Mesenchymal stem cell (in vitro differentiated cells and primary cell): ENCODE data around the gene CHN2.

Experiments used
- DNase-seq: peaks from one replicate; pipeline ENCODE4 v3.0.0-alpha.2; 2013
- H2AFZ ChIP-seq: one replicate; pipeline ENCODE4 v1.6.1; 2013; ENCODE audit warnings: low read depth, mild to moderate bottlenecking, control low read depth, inconsistent platforms, low read length, moderate library complexity
- H2AK5ac ChIP-seq: 2 replicates; pipeline ENCODE4 v1.6.1; 2013; ENCODE audit warnings: low read length, moderate library complexity, mild to moderate bottlenecking, inconsistent platforms; ENCODE audit not compliant: severe bottlenecking
- H2BK120ac ChIP-seq: one replicate; pipeline ENCODE4 v1.6.1; 2013; ENCODE audit warnings: low read depth, mild to moderate bottlenecking, inconsistent platforms, low read length, moderate library complexity
- H2BK12ac ChIP-seq, 2 experiments: one replicate each; pipeline ENCODE4 v1.6.1; 2013; ENCODE audit warnings: inconsistent platforms in 2 of 2, low read length in 2 of 2, mild to moderate bottlenecking in 2 of 2, moderate library complexity in 2 of 2, control low read depth in 1 of 2
- H2BK15ac ChIP-seq: one replicate; pipeline ENCODE4 v1.6.1; 2013; ENCODE audit warnings: mild to moderate bottlenecking, low read depth, inconsistent platforms; ENCODE audit not compliant: poor library complexity, severe bottlenecking
- H2BK5ac ChIP-seq: 2 replicates; pipeline ENCODE4 v1.6.1; 2013; ENCODE audit warnings: low read depth, mild to moderate bottlenecking, low read length, control low read depth, inconsistent platforms; ENCODE audit not compliant: poor library complexity, severe bottlenecking
- H3K14ac ChIP-seq, 2 experiments: one replicate each; pipeline ENCODE4 v1.6.1; 2013; ENCODE audit warnings: inconsistent platforms in 2 of 2, low read length in 2 of 2, control low read depth in 1 of 2, mild to moderate bottlenecking in 1 of 2, moderate library complexity in 1 of 2
- H3K18ac ChIP-seq, 2 experiments: one replicate each; pipeline ENCODE4 v1.6.1; 2013; ENCODE audit warnings: inconsistent platforms in 2 of 2, low read length in 2 of 2, control low read depth in 1 of 2, low read depth in 1 of 2, mild to moderate bottlenecking in 1 of 2
- H3K23ac ChIP-seq, 2 experiments: one replicate each; pipeline ENCODE4 v1.6.1; 2013; ENCODE audit warnings: inconsistent platforms in 2 of 2, low read length in 2 of 2, mild to moderate bottlenecking in 2 of 2, moderate library complexity in 2 of 2, control low read depth in 1 of 2
- H3K27ac ChIP-seq: 2 replicates; pipeline ENCODE4 v1.5.1; 2013; ENCODE audit warnings: mild to moderate bottlenecking, moderate library complexity, low read length, control low read depth, inconsistent platforms; ENCODE audit not compliant: poor library complexity, severe bottlenecking
- H3K27me3 ChIP-seq, 2 experiments: 2 replicates each; pipeline versions ENCODE4 v1.6.1 to v1.7.0; 2013; ENCODE audit warnings: low read length in 2 of 2, mild to moderate bottlenecking in 2 of 2, moderate library complexity in 2 of 2, control low read depth in 1 of 2, inconsistent platforms in 1 of 2; ENCODE audit not compliant: control insufficient read depth in 1 of 2, insufficient read depth in 1 of 2
- H3K36me3 ChIP-seq, 2 experiments: 2 replicates each; pipeline versions ENCODE4 v1.6.1 to v1.7.0; 2013; ENCODE audit warnings: low read length in 2 of 2, control low read depth in 1 of 2, inconsistent platforms in 1 of 2, low read depth in 1 of 2, mild to moderate bottlenecking in 1 of 2; ENCODE audit not compliant: insufficient read depth in 2 of 2, control insufficient read depth in 1 of 2
- H3K4ac ChIP-seq, 2 experiments: one replicate each; pipeline ENCODE4 v1.6.1; 2013; ENCODE audit warnings: inconsistent platforms in 2 of 2, low read length in 2 of 2, mild to moderate bottlenecking in 2 of 2, moderate library complexity in 2 of 2, control low read depth in 1 of 2, low read depth in 1 of 2
- H3K4me1 ChIP-seq: 2 replicates; pipeline ENCODE4 v1.6.1; 2013; ENCODE audit warnings: low read depth, low read length, control low read depth; ENCODE audit not compliant: control insufficient read depth, insufficient read depth
- H3K4me2 ChIP-seq: 2 replicates; pipeline ENCODE4 v1.6.1; 2013; ENCODE audit warnings: low read length, mild to moderate bottlenecking, inconsistent platforms; ENCODE audit not compliant: poor library complexity, severe bottlenecking
- H3K4me3 ChIP-seq, 2 experiments: 2 replicates each; pipeline versions ENCODE4 v1.5.1 to v1.7.0; 2013; ENCODE audit warnings: low read length in 2 of 2, mild to moderate bottlenecking in 2 of 2, control low read depth in 1 of 2, low read depth in 1 of 2; ENCODE audit not compliant: insufficient read depth in 1 of 2
- H3K79me1 ChIP-seq: replicated peaks from 2 replicates; pipeline ENCODE4 v1.6.1; 2013; ENCODE audit warnings: mild to moderate bottlenecking, control low read depth, low read length, inconsistent platforms; ENCODE audit not compliant: poor library complexity, severe bottlenecking
- H3K9ac ChIP-seq: 2 replicates; pipeline ENCODE4 v1.7.0; 2013; ENCODE audit warnings: mild to moderate bottlenecking, low read length, moderate library complexity
- H3K9me3 ChIP-seq: 2 replicates; pipeline ENCODE4 v1.7.0; 2013; ENCODE audit warnings: mild to moderate bottlenecking, low read length; ENCODE audit not compliant: control insufficient read depth
- H4K8ac ChIP-seq: one replicate; pipeline ENCODE4 v1.6.1; 2013; ENCODE audit warnings: inconsistent platforms, mild to moderate bottlenecking, low read length, moderate library complexity
- H4K91ac ChIP-seq: one replicate; pipeline ENCODE4 v1.6.1; 2013; ENCODE audit warnings: mild to moderate bottlenecking, low read length, inconsistent platforms
- WGBS: methylation state at CpG from one replicate; pipeline ENCODE4 v1.1.7; 2013; ENCODE audit warnings: mixed read lengths; 5-methylcytosine and 5-hydroxymethylcytosine counted together

CHN2 gene

DNA sequence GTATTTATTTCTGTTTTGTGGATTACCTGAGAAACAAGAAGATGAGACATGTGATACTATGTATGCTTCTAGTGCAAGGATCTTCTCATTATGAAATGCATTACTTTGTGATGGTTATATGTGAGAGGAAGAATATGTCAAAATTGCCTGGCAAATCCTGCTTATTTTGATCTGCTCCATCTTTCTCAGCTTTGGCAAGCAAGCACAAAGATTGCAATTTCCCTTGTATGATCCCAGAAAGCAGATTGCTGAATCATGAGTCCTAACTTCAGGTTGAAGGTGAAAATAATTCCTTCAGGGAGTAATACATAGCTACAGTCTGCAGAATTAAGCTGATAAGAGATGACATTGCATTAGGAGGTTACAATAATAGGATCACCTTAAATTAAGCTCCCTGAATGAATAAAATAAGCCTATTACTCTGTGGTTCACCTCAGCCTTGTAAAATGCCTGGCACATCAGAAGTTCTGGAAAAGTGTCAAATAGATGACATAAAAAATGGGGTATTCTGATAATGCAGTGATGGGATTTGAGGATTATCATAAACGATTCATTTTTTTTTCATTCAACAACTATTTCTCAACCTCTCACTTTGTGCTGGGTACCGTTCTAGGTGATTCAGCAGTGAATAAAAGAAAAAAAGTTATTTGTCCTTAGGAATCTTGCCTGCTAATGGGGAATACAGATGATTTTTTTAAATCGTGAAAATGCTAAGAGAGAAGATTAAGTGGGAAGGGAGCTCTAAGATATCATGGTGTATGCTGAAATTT lies 120.7 kb downstream of the CHN2 start:
- 83% methylated on average over 2 of the region's 3 CpGs for WGBS
- Histone ChIP-seq H3K4me2 (no peak overlapping the region), H2BK15ac (no peak overlapping the region), H4K8ac (no peak overlapping the region), H3K36me3 (no peaks in the 10 kb centered on the region), H3K9me3 (no peaks in the 10 kb centered on the region), H3K9ac (no peak overlapping the region), H3K14ac (no peak overlapping the region), H3K23ac (no peak overlapping the region), H2AFZ (no peak overlapping the region), H3K27ac (no peak overlapping the region), H2AK5ac (no peak overlapping the region), H3K4me3 (no peak overlapping the region), H3K79me1 (no peaks in the 10 kb centered on the region), H3K27me3 (peaks cover 21 to 45% of the 10 kb centered on the region in 2 experiments), H2BK5ac (no peak overlapping the region), H4K91ac (no peak overlapping the region), H2BK12ac (no peak overlapping the region), H3K18ac (no peak overlapping the region), H3K4me1 (no peaks in the 10 kb centered on the region), H2BK120ac (no peak overlapping the region), H3K4ac (no peak overlapping the region)
- DNase-seq, result no peak

DNA sequence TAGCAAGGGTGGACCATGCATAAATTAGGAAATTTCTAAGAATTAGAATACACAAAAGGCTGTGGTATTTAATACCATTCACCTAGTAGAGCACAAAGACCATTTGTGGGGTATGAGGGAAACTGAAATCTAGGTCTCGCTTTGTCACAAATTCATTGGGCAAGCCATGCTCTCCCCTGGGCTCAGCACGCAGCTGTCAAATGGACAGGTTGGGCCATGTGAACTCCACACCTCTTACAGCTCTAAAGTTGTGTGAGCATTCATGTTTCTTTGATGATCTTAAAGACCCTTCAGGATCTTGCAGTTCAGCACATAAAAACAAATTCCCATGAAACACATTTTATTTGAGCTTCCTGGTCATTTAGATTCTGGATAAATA lies 121.3 kb downstream of the CHN2 start:
- H3K79me1 ChIP-seq, result no peaks in the 10 kb centered on the region
- H3K4me3 ChIP-seq, result no peak overlapping the region
- H3K4ac ChIP-seq, result no peak overlapping the region
- no peak for DNase-seq
- H2BK5ac ChIP-seq, result no peak overlapping the region
- H3K23ac ChIP-seq, result no peak overlapping the region
- H3K4me2 ChIP-seq, result no peak overlapping the region
- no peaks in the 10 kb centered on the region for H3K4me1 ChIP-seq
- H2BK12ac ChIP-seq, result no peak overlapping the region
- H3K14ac ChIP-seq, result no peak overlapping the region
- H3K27ac ChIP-seq, result no peak overlapping the region
- H4K8ac ChIP-seq, result no peak overlapping the region
- peaks cover 21 to 45% of the 10 kb centered on the region in 2 experiments for H3K27me3 ChIP-seq
- no peak overlapping the region for H2BK15ac ChIP-seq
- no peak overlapping the region for H4K91ac ChIP-seq
- H3K18ac ChIP-seq, result no peak overlapping the region
- no peak overlapping the region for H2AFZ ChIP-seq
- H3K36me3 ChIP-seq, result no peaks in the 10 kb centered on the region
- WGBS, result 90% methylated on average over 2 of the region's 2 CpGs
- H2BK120ac ChIP-seq, result no peak overlapping the region
- no peaks in the 10 kb centered on the region for H3K9me3 ChIP-seq
- no peak overlapping the region for H2AK5ac ChIP-seq
- H3K9ac ChIP-seq, result no peak overlapping the region

DNA sequence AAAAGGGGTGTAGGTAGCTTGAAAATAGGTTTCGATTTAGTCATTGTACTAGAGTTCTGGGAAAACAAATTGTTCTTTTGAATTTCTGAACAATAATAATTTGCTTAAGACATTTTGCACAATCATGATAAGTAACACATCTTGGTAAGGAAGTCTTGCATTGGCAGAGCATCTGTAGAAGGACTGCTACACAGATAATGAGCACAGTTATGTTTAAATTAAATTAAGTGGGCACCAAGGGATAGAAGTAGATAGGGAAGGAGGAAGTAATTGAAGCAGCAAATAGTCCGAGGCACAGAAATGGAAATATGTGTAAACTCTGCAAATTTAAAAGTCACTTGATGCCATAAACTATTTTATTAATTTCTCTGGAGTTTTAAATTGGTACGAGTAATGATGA lies 122.4 kb downstream of the CHN2 start:
- H3K27ac ChIP-seq, result no peak overlapping the region
- H2BK5ac ChIP-seq, result no peak overlapping the region
- peaks cover 17 to 34% of the 10 kb centered on the region in 2 experiments for H3K27me3 ChIP-seq
- no peak overlapping the region for H2BK15ac ChIP-seq
- H4K91ac ChIP-seq, result no peak overlapping the region
- no peak overlapping the region for H2AK5ac ChIP-seq
- H3K4me3 ChIP-seq, result no peak overlapping the region
- H3K4ac ChIP-seq, result no peak overlapping the region
- H3K36me3 ChIP-seq, result no peaks in the 10 kb centered on the region
- no peaks in the 10 kb centered on the region for H3K4me1 ChIP-seq
- no peaks in the 10 kb centered on the region for H3K9me3 ChIP-seq
- no peak overlapping the region for H4K8ac ChIP-seq
- H2BK12ac ChIP-seq, result no peak overlapping the region
- WGBS, result 96% methylated on average over 1 of the region's 3 CpGs
- H3K14ac ChIP-seq, result no peak overlapping the region
- H2BK120ac ChIP-seq, result no peak overlapping the region
- H3K79me1 ChIP-seq, result no peaks in the 10 kb centered on the region
- H3K23ac ChIP-seq, result no peak overlapping the region
- no peak overlapping the region for H2AFZ ChIP-seq
- H3K9ac ChIP-seq, result no peak overlapping the region
- no peak for DNase-seq
- H3K4me2 ChIP-seq, result no peak overlapping the region
- no peak overlapping the region for H3K18ac ChIP-seq

DNA sequence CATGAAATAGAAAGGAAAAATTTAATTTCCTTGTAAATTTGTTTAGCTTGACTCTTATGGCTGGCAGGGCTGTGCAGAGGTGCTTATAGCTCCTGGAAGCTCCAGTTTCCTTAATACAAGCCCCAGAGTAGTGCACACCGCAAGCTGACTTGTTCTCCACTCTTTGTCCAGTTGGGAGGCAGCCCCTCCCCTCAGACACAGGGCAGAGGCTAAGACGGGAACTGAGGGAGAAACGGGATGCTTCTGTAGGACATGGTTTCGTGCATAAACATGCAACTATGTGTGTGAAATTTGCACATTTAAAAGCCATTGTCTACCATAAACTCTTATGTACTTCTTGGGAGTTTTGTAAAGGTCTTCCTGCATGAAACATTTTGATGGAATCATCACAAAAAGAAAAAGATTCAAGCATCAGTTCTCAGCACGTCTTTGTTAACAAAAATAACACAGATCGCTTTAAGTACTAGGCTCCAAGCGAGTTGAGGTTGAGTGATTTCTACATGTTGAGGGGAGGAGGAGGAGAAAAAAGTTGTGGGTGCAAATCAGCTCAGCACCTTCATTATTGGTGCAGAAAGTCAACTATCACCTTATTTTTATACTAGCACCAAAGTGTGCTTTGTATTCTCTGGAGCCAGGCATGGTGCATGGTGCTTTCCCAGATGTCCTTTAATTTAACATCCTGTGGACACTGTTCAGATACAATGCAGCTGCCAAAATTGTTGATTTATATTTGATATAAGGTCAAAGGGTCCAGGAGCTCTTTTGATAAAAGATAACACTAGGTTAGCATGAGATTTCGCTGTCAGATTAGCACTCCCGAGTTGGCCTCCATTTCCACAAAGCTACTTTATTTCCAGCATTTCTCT lies 124.5 kb downstream of the CHN2 start:
- Histone ChIP-seq H2AFZ (no peak overlapping the region), H3K23ac (no peak overlapping the region), H2BK120ac (no peak overlapping the region), H3K4me2 (no peak overlapping the region), H3K14ac (no peak overlapping the region), H2BK15ac (no peak overlapping the region), H3K9me3 (no peaks in the 10 kb centered on the region), H4K91ac (no peak overlapping the region), H3K9ac (no peak overlapping the region), H3K79me1 (no peaks in the 10 kb centered on the region), H3K36me3 (no peaks in the 10 kb centered on the region), H3K27me3 (peaks cover 8 to 14% of the 10 kb centered on the region in 2 experiments), H2BK5ac (no peak overlapping the region), H4K8ac (no peak overlapping the region), H2BK12ac (no peak overlapping the region), H3K18ac (no peak overlapping the region), H3K4me1 (no peaks in the 10 kb centered on the region), H2AK5ac (no peak overlapping the region), H3K4me3 (no peak overlapping the region), H3K27ac (no peak overlapping the region), H3K4ac (no peak overlapping the region)
- 94% methylated on average over 6 of the region's 9 CpGs for WGBS
- DNase-seq, result no peak
